ENCODE results near the gene DNHD1. TPM values are rescaled to one million over a fixed set of nuclear protein-coding genes. Genes with fewer than 3 reads are reported as not detected.

Gene DNHD1
- total RNA-seq, 1 donor from 2014 or later, result 12.0 TPM

GRCh38 chr11:6570691-6571427 lies 73.8 kb downstream of the DNHD1 start:
- no peak for DNase-seq

GRCh38 chr11:6571434-6572008 lies 74.4 kb downstream of the DNHD1 start:
- ATAC-seq (peak in 1 of 2 donors; percentile 11), DNase-seq (no peak)
- intact Hi-C loops (cut with DNase I), result no loop called here
- Histone ChIP-seq H3K4me1 (no peaks in the 10 kb centered on the region), H3K27me3 (ENCODE audit: low read depth) (no peaks in the 10 kb centered on the region), H3K4me3 (no peak overlapping the region), H3K36me3 (no peaks in the 10 kb centered on the region), H3K27ac (no peak overlapping the region), H3K9me3 (no peaks in the 10 kb centered on the region)
- no peak for TF ChIP-seq CTCF (IDR thresholded peaks at IDR 0.05)

More at GRCh38 chr11:6570691-6571427, 73.8 kb downstream of the DNHD1 start:
- intact Hi-C loops (cut with DNase I), result no loop called here
- ATAC-seq, result peak in 1 of 2 donors; percentile 10
- no peaks in the 10 kb centered on the region for H3K9me3 ChIP-seq
- no peak for TF ChIP-seq CTCF (IDR thresholded peaks at IDR 0.05)
- H3K27ac ChIP-seq, result no peak overlapping the region
- no peaks in the 10 kb centered on the region for H3K36me3 ChIP-seq
- no peaks in the 10 kb centered on the region for H3K4me1 ChIP-seq
- H3K27me3 ChIP-seq (ENCODE audit: low read depth), result no peaks in the 10 kb centered on the region
- H3K4me3 ChIP-seq, result peak overlapping the region; percentile 14

- intact Hi-C loops (cut with DNase I), result no loop called here
- no peak for TF ChIP-seq CTCF (IDR thresholded peaks at IDR 0.05)
- no peaks in the 10 kb centered on the region for H3K4me1 ChIP-seq
- DNase-seq (no peak), ATAC-seq (peak in 1 of 2 donors; percentile 25)
- no peak overlapping the region for H3K27ac ChIP-seq
- no peak overlapping the region for H3K4me3 ChIP-seq
- no peaks in the 10 kb centered on the region for H3K36me3 ChIP-seq
- H3K9me3 ChIP-seq, result no peaks in the 10 kb centered on the region
- no peaks in the 10 kb centered on the region for H3K27me3 ChIP-seq (ENCODE audit: low read depth)
Measured at GRCh38 chr11:6572215-6572614, 75.1 kb downstream of the DNHD1 start.

- Histone ChIP-seq H3K36me3 (peaks cover under 1% of the 10 kb centered on the region), H3K4me3 (no peak overlapping the region), H3K4me1 (no peaks in the 10 kb centered on the region), H3K27me3 (ENCODE audit: low read depth) (no peaks in the 10 kb centered on the region), H3K9me3 (no peaks in the 10 kb centered on the region), H3K27ac (no peak overlapping the region)
- intact Hi-C loops (cut with DNase I), result no loop called here
- no peak for DNase-seq
- no peak for TF ChIP-seq CTCF (IDR thresholded peaks at IDR 0.05)
- no peak for ATAC-seq
Measured at GRCh38 chr11:6574816-6575715, 78.0 kb downstream of the DNHD1 start.
